Prostate gland (tissue), 2 donors: ENCODE results near the gene RBM47. TPM values are rescaled to one million over a fixed set of nuclear protein-coding genes. Genes with fewer than 3 reads are reported as not detected.

Source experiments
- DNase-seq: peaks from one replicate; pipeline ENCODE4 v3.0.0-alpha.2; 2019; ENCODE audit warnings: low spot score
- H3K27ac ChIP-seq, 2 donors: fragments of 200-600 bp; sonication (generic); 2 replicates each; pipeline ENCODE4 v1.5.1; 2017 to 2019
- H3K27me3 ChIP-seq: fragments of 200-600 bp; sonication (generic); replicated peaks from 2 replicates; pipeline ENCODE4 v1.5.1; 2019; ENCODE audit not compliant: insufficient read depth
- H3K36me3 ChIP-seq, 2 donors: fragments of 200-600 bp; sonication (generic); 1 replicate in 1 of 2; 2 replicates in 1 of 2; pipeline versions ENCODE4 v1.5.1 to v1.8.1; 2017 to 2019
- H3K4me1 ChIP-seq: fragments of 200-600 bp; sonication (generic); replicated peaks from 2 replicates; pipeline ENCODE4 v1.5.1; 2019
- H3K4me3 ChIP-seq, 2 donors: fragments of 200-600 bp; sonication (generic); 2 replicates each; pipeline ENCODE4 v1.5.1; 2017 to 2019
- H3K9me3 ChIP-seq: fragments of 200-600 bp; sonication (generic); 2 replicates; pipeline ENCODE4 v1.5.1; 2017
- POLR2A ChIP-seq: fragments of 450-650 bp; IDR thresholded peaks from one replicate; pipeline ENCODE4 v1.6.1; 2016; ENCODE audit warnings: antibody characterized with exemption, mild to moderate bottlenecking
- POLR2AphosphoS5 ChIP-seq: sonication (generic); formaldehyde crosslinking; IDR thresholded peaks from one replicate; pipeline ENCODE4 v1.6.1; 2017; ENCODE audit warnings: antibody characterized with exemption
- WGBS: methylation state at CpG from one replicate; pipeline ENCODE4 v1.1.5; 2018; 5-methylcytosine and 5-hydroxymethylcytosine counted together
- intact Hi-C: fragments of 100-400 bp; cut with DNase I; formaldehyde crosslinking; loops from one replicate; pipeline ENCODE4 v1.14.2; 2022
- total RNA-seq, 2 donors: library from RNA; depleted of rRNA; stranded (reverse); fragments of >200 nt; gene quantifications; one replicate each; pipeline ENCODE4 v1.1.0, GENCODE V29; 2016
- TF ChIP-seq, protein P1 (sequence below), 4 experiments: fragments of 200-600 bp in 2 of 4; fragments of 450-650 bp in 2 of 4; sonication (generic) in 2 of 4; IDR thresholded peaks; 1 replicate in 3 of 4; 2 replicates in 1 of 4; pipeline ENCODE4 v1.5.1; 2016 to 2019; ENCODE audit warnings: antibody characterized with exemption in 4 of 4, mild to moderate bottlenecking in 2 of 4, moderate library complexity in 2 of 4

RBM47 gene
- total RNA-seq, 2 donors from 2014 or later: 241 to 302 TPM

- no peaks in the 10 kb centered on the region for H3K9me3 ChIP-seq
- H3K27me3 ChIP-seq: no peaks in the 10 kb centered on the region
- TF ChIP-seq, protein P1, sequence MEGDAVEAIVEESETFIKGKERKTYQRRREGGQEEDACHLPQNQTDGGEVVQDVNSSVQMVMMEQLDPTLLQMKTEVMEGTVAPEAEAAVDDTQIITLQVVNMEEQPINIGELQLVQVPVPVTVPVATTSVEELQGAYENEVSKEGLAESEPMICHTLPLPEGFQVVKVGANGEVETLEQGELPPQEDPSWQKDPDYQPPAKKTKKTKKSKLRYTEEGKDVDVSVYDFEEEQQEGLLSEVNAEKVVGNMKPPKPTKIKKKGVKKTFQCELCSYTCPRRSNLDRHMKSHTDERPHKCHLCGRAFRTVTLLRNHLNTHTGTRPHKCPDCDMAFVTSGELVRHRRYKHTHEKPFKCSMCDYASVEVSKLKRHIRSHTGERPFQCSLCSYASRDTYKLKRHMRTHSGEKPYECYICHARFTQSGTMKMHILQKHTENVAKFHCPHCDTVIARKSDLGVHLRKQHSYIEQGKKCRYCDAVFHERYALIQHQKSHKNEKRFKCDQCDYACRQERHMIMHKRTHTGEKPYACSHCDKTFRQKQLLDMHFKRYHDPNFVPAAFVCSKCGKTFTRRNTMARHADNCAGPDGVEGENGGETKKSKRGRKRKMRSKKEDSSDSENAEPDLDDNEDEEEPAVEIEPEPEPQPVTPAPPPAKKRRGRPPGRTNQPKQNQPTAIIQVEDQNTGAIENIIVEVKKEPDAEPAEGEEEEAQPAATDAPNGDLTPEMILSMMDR (IDR thresholded peaks at IDR 0.05): no peak
- TF ChIP-seq POLR2A (no peak), POLR2AphosphoS5 (no peak)
- peak overlapping the region; percentile 75 to 85 for H3K27ac ChIP-seq
- no peak for DNase-seq
- intact Hi-C loops: no loop called here
- H3K4me1 ChIP-seq: no peaks in the 10 kb centered on the region
- WGBS: 47% methylated on average over 5 of the region's 5 CpGs
- no peak overlapping the region for H3K4me3 ChIP-seq
- H3K36me3 ChIP-seq: no peaks in the 10 kb centered on the region
Observed at GRCh38 chr4:40577588-40578253, 51.9 kb downstream of the RBM47 start.

- WGBS: 14% methylated on average over 7 of the region's 7 CpGs
- no peaks in the 10 kb centered on the region for H3K4me1 ChIP-seq
- DNase-seq: peak; percentile 86
Observed at GRCh38 chr4:40576651-40577480, 52.8 kb downstream of the RBM47 start.

GRCh38 chr4:40575846-40576245 is 53.8 kb downstream of the RBM47 start:
- H3K4me1 ChIP-seq: no peaks in the 10 kb centered on the region
- WGBS: 89% methylated on average over 2 of the region's 2 CpGs
- no peaks in the 10 kb centered on the region for H3K36me3 ChIP-seq
- TF ChIP-seq POLR2AphosphoS5 (no peak), POLR2A (no peak)
- TF ChIP-seq, protein P1 (IDR thresholded peaks at IDR 0.05): no peak
- DNase-seq: no peak
- no peak overlapping the region for H3K4me3 ChIP-seq
- intact Hi-C loops: no loop called here
- H3K27me3 ChIP-seq: no peaks in the 10 kb centered on the region
- no peaks in the 10 kb centered on the region for H3K9me3 ChIP-seq
- H3K27ac ChIP-seq: peak overlapping the region; percentile 75 to 85

More at GRCh38 chr4:40576651-40577480, 52.8 kb downstream of the RBM47 start:
- Histone ChIP-seq H3K4me3 (no peak overlapping the region), H3K27me3 (no peaks in the 10 kb centered on the region), H3K27ac (peak overlapping the region; percentile 75 to 85), H3K9me3 (no peaks in the 10 kb centered on the region), H3K36me3 (no peaks in the 10 kb centered on the region)
- TF ChIP-seq POLR2AphosphoS5 (peak; percentile 93), POLR2A (no peak)
- TF ChIP-seq, protein P1 (IDR thresholded peaks at IDR 0.05): peak in 1 of 4 experiments; percentile 6
- intact Hi-C loops: no loop called here

GRCh38 chr4:40573593-40574311 is 55.9 kb downstream of the RBM47 start:
- DNase-seq: no peak
- 79% methylated on average over 6 of the region's 6 CpGs for WGBS
- Histone ChIP-seq H3K4me1 (no peaks in the 10 kb centered on the region), H3K27ac (peak overlapping the region in 1 of 2 donors; percentile 85), H3K4me3 (no peak overlapping the region), H3K27me3 (no peaks in the 10 kb centered on the region), H3K36me3 (no peaks in the 10 kb centered on the region), H3K9me3 (no peaks in the 10 kb centered on the region)
- TF ChIP-seq, protein P1 (IDR thresholded peaks at IDR 0.05): no peak
- TF ChIP-seq POLR2A: no peak
- TF ChIP-seq POLR2AphosphoS5: no peak
- intact Hi-C loops: no loop called here
